Mucosa of rectum (tissue), 2 donors: Measurements from ENCODE around the gene DNM3.

Experiments used
- H3K27ac ChIP-seq, 2 donors: one replicate each; pipeline ENCODE4 v1.7.0; 2013; ENCODE audit warnings: inconsistent platforms in 2 of 2, low read depth in 2 of 2, low read length in 2 of 2
- H3K27me3 ChIP-seq, 2 donors: one replicate each; pipeline ENCODE4 v1.7.0; 2013; ENCODE audit warnings: low read length in 2 of 2; ENCODE audit not compliant: control insufficient read depth in 2 of 2, insufficient read depth in 2 of 2
- H3K36me3 ChIP-seq, 2 donors: one replicate each; pipeline ENCODE4 v1.7.0; 2013; ENCODE audit warnings: low read length in 2 of 2; ENCODE audit not compliant: control insufficient read depth in 2 of 2, insufficient read depth in 2 of 2
- H3K4me1 ChIP-seq, 2 donors: one replicate each; pipeline ENCODE4 v1.7.0; 2013; ENCODE audit warnings: low read length in 2 of 2, mild to moderate bottlenecking in 1 of 2; ENCODE audit not compliant: control insufficient read depth in 2 of 2, insufficient read depth in 2 of 2
- H3K4me3 ChIP-seq, 2 donors: one replicate each; pipeline ENCODE4 v1.7.0; 2013; ENCODE audit warnings: low read length in 2 of 2
- H3K9ac ChIP-seq, 2 donors: one replicate each; pipeline ENCODE4 v1.7.0; 2013; ENCODE audit warnings: low read length in 2 of 2, low read depth in 1 of 2, mild to moderate bottlenecking in 1 of 2
- H3K9me3 ChIP-seq, 2 donors: one replicate each; pipeline ENCODE4 v1.7.0; 2013; ENCODE audit warnings: low read length in 2 of 2; ENCODE audit not compliant: control insufficient read depth in 2 of 2
- donor health status: healthy.
- donor health status: Normal muscosa, but diverticular disease.

DNM3 gene

DNA sequence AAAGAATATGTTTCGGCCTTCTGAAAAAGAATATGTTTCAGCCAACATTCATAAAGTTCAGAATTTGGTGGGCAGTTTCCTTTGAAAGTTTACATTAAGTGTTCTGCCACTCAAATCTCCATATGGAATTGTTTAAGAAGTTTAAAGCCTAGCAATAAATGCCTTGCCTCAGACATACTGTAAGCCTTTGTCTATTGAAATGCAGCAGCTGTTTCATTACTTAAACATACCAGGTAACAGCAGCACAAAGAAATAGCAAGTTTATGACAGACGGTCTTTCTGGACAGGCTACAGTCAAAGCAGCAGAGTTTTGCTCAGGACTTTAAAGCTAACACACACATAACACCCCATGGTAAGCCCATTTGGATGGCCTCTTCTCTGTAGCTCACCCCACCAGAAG lies 540.6 kb downstream of the DNM3 start:
- Histone ChIP-seq H3K27ac (no peak overlapping the region), H3K9ac (no peak overlapping the region), H3K4me1 (no peaks in the 10 kb centered on the region)

GRCh38 chr1:172382406-172382805 lies 541.1 kb downstream of the DNM3 start:
- H3K36me3 ChIP-seq: no peaks in the 10 kb centered on the region
- no peak overlapping the region for H3K4me3 ChIP-seq
- no peaks in the 10 kb centered on the region for H3K27me3 ChIP-seq
- H3K9ac ChIP-seq: no peak overlapping the region
- no peaks in the 10 kb centered on the region for H3K9me3 ChIP-seq
- no peak overlapping the region for H3K27ac ChIP-seq
- H3K4me1 ChIP-seq: no peaks in the 10 kb centered on the region

More for the DNA sequence above, 540.6 kb downstream of the DNM3 start:
- H3K36me3 ChIP-seq: no peaks in the 10 kb centered on the region
- no peak overlapping the region for H3K4me3 ChIP-seq
- no peaks in the 10 kb centered on the region for H3K27me3 ChIP-seq
- no peaks in the 10 kb centered on the region for H3K9me3 ChIP-seq

- Histone ChIP-seq H3K27me3 (no peaks in the 10 kb centered on the region), H3K4me3 (no peak overlapping the region), H3K36me3 (no peaks in the 10 kb centered on the region), H3K27ac (no peak overlapping the region), H3K4me1 (no peaks in the 10 kb centered on the region), H3K9ac (no peak overlapping the region), H3K9me3 (no peaks in the 10 kb centered on the region)
Observed at GRCh38 chr1:172382990-172383389, 541.7 kb downstream of the DNM3 start.

GRCh38 chr1:172383536-172383935 lies 542.2 kb downstream of the DNM3 start:
- H3K9me3 ChIP-seq: no peaks in the 10 kb centered on the region
- no peaks in the 10 kb centered on the region for H3K4me1 ChIP-seq
- no peak overlapping the region for H3K27ac ChIP-seq
- no peaks in the 10 kb centered on the region for H3K36me3 ChIP-seq
- H3K4me3 ChIP-seq: no peak overlapping the region
- H3K27me3 ChIP-seq: no peaks in the 10 kb centered on the region
- no peak overlapping the region for H3K9ac ChIP-seq

DNA sequence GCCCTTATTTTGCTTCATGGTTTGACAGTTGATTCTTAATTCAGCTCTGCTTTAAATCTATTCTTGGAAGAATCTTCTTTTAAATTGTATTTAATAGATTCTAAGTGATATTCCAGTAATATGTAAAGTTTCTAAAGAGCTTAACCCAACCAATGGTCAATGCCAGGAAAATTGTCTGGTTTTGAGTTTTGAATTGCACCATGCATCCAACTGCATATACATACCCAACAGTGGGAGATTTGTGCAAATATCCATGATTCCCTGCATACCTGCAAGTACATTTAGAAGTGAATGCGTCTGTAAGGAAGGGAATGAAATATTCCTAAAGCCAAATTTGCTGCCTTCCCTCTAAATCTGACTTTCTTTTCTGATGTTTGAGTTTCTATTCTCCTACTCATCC lies 543.4 kb downstream of the DNM3 start:
- Histone ChIP-seq H3K27me3 (no peaks in the 10 kb centered on the region), H3K4me3 (no peak overlapping the region), H3K4me1 (no peaks in the 10 kb centered on the region), H3K9ac (no peak overlapping the region), H3K9me3 (no peaks in the 10 kb centered on the region), H3K27ac (no peak overlapping the region), H3K36me3 (no peaks in the 10 kb centered on the region)

- no peak overlapping the region for H3K9ac ChIP-seq
- H3K9me3 ChIP-seq: no peaks in the 10 kb centered on the region
- H3K36me3 ChIP-seq: no peaks in the 10 kb centered on the region
- H3K4me3 ChIP-seq: no peak overlapping the region
- H3K27ac ChIP-seq: no peak overlapping the region
- no peaks in the 10 kb centered on the region for H3K27me3 ChIP-seq
- H3K4me1 ChIP-seq: peaks cover 0 to 7% of the 10 kb centered on the region in 2 donors
Observed at GRCh38 chr1:172386046-172386445, 544.7 kb downstream of the DNM3 start.

GRCh38 chr1:172388490-172388889 lies 547.2 kb downstream of the DNM3 start:
- Histone ChIP-seq H3K27me3 (no peaks in the 10 kb centered on the region), H3K36me3 (no peaks in the 10 kb centered on the region), H3K9me3 (no peaks in the 10 kb centered on the region), H3K4me3 (no peak overlapping the region), H3K4me1 (peaks cover 0 to 7% of the 10 kb centered on the region in 2 donors), H3K27ac (no peak overlapping the region), H3K9ac (no peak overlapping the region)

DNA sequence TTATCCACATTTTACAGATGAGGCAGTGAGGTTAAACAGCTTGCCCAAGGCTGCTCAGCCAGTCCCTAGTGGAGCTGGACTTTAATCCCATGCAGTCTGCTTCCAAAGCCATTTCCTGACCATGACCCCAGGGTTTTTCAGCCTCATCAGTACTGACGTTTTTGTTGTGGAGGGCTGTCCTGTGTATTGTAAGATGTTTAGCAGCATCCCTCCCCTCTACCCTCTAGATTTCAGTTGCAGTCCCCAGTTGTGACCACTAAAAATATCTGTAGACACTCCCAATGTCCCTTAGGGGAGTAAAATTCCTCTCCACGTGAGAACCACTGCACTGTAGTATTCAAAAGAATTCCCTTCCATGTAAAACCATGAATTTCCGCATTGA lies 549.0 kb downstream of the DNM3 start:
- H3K9ac ChIP-seq: no peak overlapping the region
- no peaks in the 10 kb centered on the region for H3K9me3 ChIP-seq
- no peaks in the 10 kb centered on the region for H3K27me3 ChIP-seq
- H3K4me1 ChIP-seq: peaks cover 7 to 11% of the 10 kb centered on the region in 2 donors
- H3K27ac ChIP-seq: peak overlapping the region; percentile 23 to 53
- H3K36me3 ChIP-seq: no peaks in the 10 kb centered on the region
- H3K4me3 ChIP-seq: no peak overlapping the region

DNA sequence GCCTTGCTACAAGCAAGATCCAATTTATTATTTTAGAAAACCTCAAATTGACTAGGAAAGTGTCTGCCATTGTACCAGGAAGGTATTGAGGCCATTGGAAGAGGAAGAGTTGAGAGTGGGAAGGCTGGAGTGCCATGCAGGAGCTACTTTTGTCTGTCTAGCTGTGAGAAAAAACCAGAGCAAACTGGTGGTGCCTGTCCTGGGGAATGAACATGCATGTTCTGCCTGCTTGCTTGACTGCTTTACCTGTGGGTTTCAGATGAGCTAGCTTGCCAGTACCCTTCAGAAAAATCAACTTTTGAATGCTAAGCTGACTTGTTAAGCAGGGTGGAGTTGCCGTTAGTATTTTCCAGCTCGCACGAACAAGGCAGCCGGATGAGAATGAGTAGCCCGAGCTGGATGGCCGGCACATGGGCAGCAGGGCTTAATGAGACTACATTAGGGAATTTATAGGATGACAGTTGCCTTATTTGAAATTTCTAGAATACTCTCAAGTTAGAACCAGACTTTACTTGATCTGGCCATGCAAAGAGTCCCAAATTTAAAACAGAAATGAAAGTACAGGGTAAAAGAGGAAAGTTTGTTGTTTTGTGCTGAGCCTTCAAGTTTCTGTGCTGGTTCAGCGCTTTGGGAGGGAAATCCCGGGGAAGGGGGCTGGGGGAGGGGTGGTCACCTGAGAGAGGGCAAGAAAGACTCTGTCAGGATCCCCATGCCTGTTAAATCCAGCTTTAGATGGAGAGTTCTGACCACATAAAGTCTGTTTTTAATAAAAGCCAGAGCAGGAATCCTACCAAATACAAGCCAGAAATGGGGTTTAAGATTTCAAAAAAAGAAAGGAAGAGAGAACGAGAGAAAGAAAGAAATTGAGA lies 549.6 kb downstream of the DNM3 start:
- Histone ChIP-seq H3K4me3 (peak overlapping the region in 1 of 2 donors; percentile 20), H3K9ac (no peak overlapping the region), H3K27me3 (no peaks in the 10 kb centered on the region), H3K9me3 (no peaks in the 10 kb centered on the region), H3K27ac (peak overlapping the region; percentile 52 to 53), H3K36me3 (no peaks in the 10 kb centered on the region), H3K4me1 (peaks cover 7 to 11% of the 10 kb centered on the region in 2 donors)

DNA sequence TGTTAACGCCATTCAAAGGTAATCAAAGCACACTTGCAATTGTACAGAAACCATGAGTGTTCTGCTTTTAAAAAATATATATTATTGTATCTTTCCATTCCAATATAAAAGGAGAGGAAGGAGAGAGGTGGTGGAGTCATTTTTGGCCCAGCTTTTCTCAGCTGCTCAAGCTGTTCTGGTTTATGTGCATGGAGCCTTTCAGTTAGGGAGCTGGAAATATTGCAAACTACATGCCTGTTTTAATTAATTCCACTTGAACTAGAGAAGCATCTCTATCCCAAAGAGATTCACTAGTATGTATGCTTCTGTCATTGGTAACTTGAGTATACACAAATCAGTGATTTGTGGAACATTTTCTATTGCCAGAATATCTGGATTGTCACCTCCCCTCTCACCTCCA lies 550.7 kb downstream of the DNM3 start:
- Histone ChIP-seq H3K9ac (no peak overlapping the region), H3K27ac (no peak overlapping the region), H3K27me3 (no peaks in the 10 kb centered on the region), H3K9me3 (no peaks in the 10 kb centered on the region), H3K4me1 (peaks cover 7 to 11% of the 10 kb centered on the region in 2 donors), H3K36me3 (no peaks in the 10 kb centered on the region), H3K4me3 (no peak overlapping the region)
